ENCODE results near the gene ADH6.

- TF ChIP-seq POLR2A (IDR thresholded peaks at IDR 0.05) (no peak), CTCF (IDR thresholded peaks at IDR 0.05) (no peak)
These were observed 57.5 kb downstream of the ADH6 start for GRCh38 chr4:99161373-99162099.
